ENCODE results near the gene DIP2C. TPM values are rescaled to one million over a fixed set of nuclear protein-coding genes. Genes with fewer than 3 reads are reported as not detected.

Gene DIP2C
- total RNA-seq, 1 donor from 2014 or later: 0.53 TPM

- Histone ChIP-seq H3K4me3 (ENCODE audit: low read depth, low read length) (no peak overlapping the region), H3K27me3 (ENCODE audit: control insufficient read depth, insufficient read depth, low read length) (no peaks in the 10 kb centered on the region), H3K36me3 (ENCODE audit: control insufficient read depth, insufficient read depth, low read length) (no peaks in the 10 kb centered on the region)
- FAIRE-seq: no peak
- DNase-seq (ENCODE audit: low read depth): no peak
- no peak for TF ChIP-seq CTCF (IDR thresholded peaks at IDR 0.05; ENCODE audit: insufficient read depth, low read length, severe bottlenecking)
Observed at GRCh38 chr10:385571-386300, 303.7 kb downstream of the DIP2C start.

GRCh38 chr10:384538-385305 lies 304.7 kb downstream of the DIP2C start:
- no peak for TF ChIP-seq CTCF (IDR thresholded peaks at IDR 0.05; ENCODE audit: insufficient read depth, low read length, severe bottlenecking)
- DNase-seq (ENCODE audit: low read depth): no peak
- no peaks in the 10 kb centered on the region for H3K36me3 ChIP-seq (ENCODE audit: control insufficient read depth, insufficient read depth, low read length)
- no peak overlapping the region for H3K4me3 ChIP-seq (ENCODE audit: low read depth, low read length)
- FAIRE-seq: no peak
- no peaks in the 10 kb centered on the region for H3K27me3 ChIP-seq (ENCODE audit: control insufficient read depth, insufficient read depth, low read length)

GRCh38 chr10:383519-383918 lies 305.9 kb downstream of the DIP2C start:
- no peak for FAIRE-seq
- Histone ChIP-seq H3K4me3 (ENCODE audit: low read depth, low read length) (no peak overlapping the region), H3K27me3 (ENCODE audit: control insufficient read depth, insufficient read depth, low read length) (no peaks in the 10 kb centered on the region), H3K36me3 (ENCODE audit: control insufficient read depth, insufficient read depth, low read length) (no peaks in the 10 kb centered on the region)
- TF ChIP-seq CTCF (IDR thresholded peaks at IDR 0.05; ENCODE audit: insufficient read depth, low read length, severe bottlenecking): no peak
- no peak for DNase-seq (ENCODE audit: low read depth)

GRCh38 chr10:381805-382204 lies 307.7 kb downstream of the DIP2C start:
- H3K4me3 ChIP-seq (ENCODE audit: low read depth, low read length): no peak overlapping the region
- H3K36me3 ChIP-seq (ENCODE audit: control insufficient read depth, insufficient read depth, low read length): no peaks in the 10 kb centered on the region
- H3K27me3 ChIP-seq (ENCODE audit: control insufficient read depth, insufficient read depth, low read length): no peaks in the 10 kb centered on the region
- DNase-seq (ENCODE audit: low read depth): no peak
- no peak for FAIRE-seq
- TF ChIP-seq CTCF (IDR thresholded peaks at IDR 0.05; ENCODE audit: insufficient read depth, low read length, severe bottlenecking): no peak

GRCh38 chr10:381346-381745 lies 308.1 kb downstream of the DIP2C start:
- TF ChIP-seq CTCF (IDR thresholded peaks at IDR 0.05; ENCODE audit: insufficient read depth, low read length, severe bottlenecking): no peak
- Histone ChIP-seq H3K4me3 (ENCODE audit: low read depth, low read length) (no peak overlapping the region), H3K27me3 (ENCODE audit: control insufficient read depth, insufficient read depth, low read length) (no peaks in the 10 kb centered on the region), H3K36me3 (ENCODE audit: control insufficient read depth, insufficient read depth, low read length) (no peaks in the 10 kb centered on the region)
- DNase-seq (ENCODE audit: low read depth) (no peak), FAIRE-seq (no peak)

Measured in bronchial epithelial cell (primary cell).